Osteocyte (in vitro differentiated cells): ENCODE results near the gene DNM1L. TPM values are rescaled to one million over a fixed set of nuclear protein-coding genes. Genes with fewer than 3 reads are reported as not detected.

Source experiments
- DNase-seq: peaks from one replicate; pipeline ENCODE4 v3.0.0; 2021; ENCODE audit warnings: mixed read lengths; ENCODE audit not compliant: unreplicated experiment; ENCODE audit errors: extremely low spot score
- H3K27ac Mint-ChIP-seq: one replicate; pipeline ENCODE4 v1.8.0; 2021; ENCODE audit warnings: mild to moderate bottlenecking, mixed read lengths; ENCODE audit not compliant: unreplicated experiment
- H3K27me3 Mint-ChIP-seq: one replicate; pipeline ENCODE4 v1.8.0; 2021; ENCODE audit warnings: mixed read lengths; ENCODE audit not compliant: unreplicated experiment
- H3K36me3 Mint-ChIP-seq: one replicate; pipeline ENCODE4 v1.8.0; 2021; ENCODE audit warnings: mixed read lengths; ENCODE audit not compliant: unreplicated experiment
- H3K4me1 Mint-ChIP-seq: one replicate; pipeline ENCODE4 v1.8.0; 2021; ENCODE audit warnings: mixed read lengths; ENCODE audit not compliant: unreplicated experiment
- H3K4me3 Mint-ChIP-seq: one replicate; pipeline ENCODE4 v1.8.0; 2021; ENCODE audit warnings: mild to moderate bottlenecking, moderate library complexity, mixed read lengths; ENCODE audit not compliant: unreplicated experiment
- H3K9me3 Mint-ChIP-seq: one replicate; pipeline ENCODE4 v1.8.0; 2021; ENCODE audit warnings: mixed read lengths; ENCODE audit not compliant: unreplicated experiment
- CTCF ChIP-seq: fragments of 200-600 bp; sonication (generic); IDR thresholded peaks from 2 replicates; pipeline ENCODE4 v1.5.0; 2021; ENCODE audit warnings: antibody characterized with exemption, mild to moderate bottlenecking, moderate library complexity
- total RNA-seq: library from RNA; stranded (reverse); gene quantifications from 2 replicates; pipeline ENCODE4 v1.2.1, GENCODE V29; 2021

DNM1L gene
- total RNA-seq, 1 donor from 2014 or later: 67.0 TPM

- no peaks in the 10 kb centered on the region for H3K27me3 Mint-ChIP-seq
- no peaks in the 10 kb centered on the region for H3K9me3 Mint-ChIP-seq
- H3K4me3 Mint-ChIP-seq: no peak overlapping the region
- peak overlapping the region; percentile 94 for H3K27ac Mint-ChIP-seq
- TF ChIP-seq CTCF: no peak
- peaks cover 6% of the 10 kb centered on the region for H3K36me3 Mint-ChIP-seq
- no peak for DNase-seq
- peaks cover 24% of the 10 kb centered on the region for H3K4me1 Mint-ChIP-seq
These were observed 2.2 kb downstream of the DNM1L start for GRCh38 chr12:32681272-32681671.

- no peak for DNase-seq
- Mint-ChIP-seq H3K4me1 (peaks cover 7% of the 10 kb centered on the region), H3K27ac (no peak overlapping the region), H3K27me3 (no peaks in the 10 kb centered on the region), H3K36me3 (peaks cover 7% of the 10 kb centered on the region), H3K9me3 (peaks cover 4% of the 10 kb centered on the region), H3K4me3 (no peak overlapping the region)
- no peak for TF ChIP-seq CTCF
These were observed 7.2 kb downstream of the DNM1L start for GRCh38 chr12:32686340-32686739.

GRCh38 chr12:32688786-32689185 lies 9.7 kb downstream of the DNM1L start:
- no peak for DNase-seq
- no peaks in the 10 kb centered on the region for H3K27me3 Mint-ChIP-seq
- TF ChIP-seq CTCF: no peak
- peaks cover 7% of the 10 kb centered on the region for H3K36me3 Mint-ChIP-seq
- H3K4me3 Mint-ChIP-seq: no peak overlapping the region
- no peak overlapping the region for H3K27ac Mint-ChIP-seq
- peaks cover 4% of the 10 kb centered on the region for H3K9me3 Mint-ChIP-seq
- H3K4me1 Mint-ChIP-seq: peaks cover 4% of the 10 kb centered on the region

GRCh38 chr12:32690927-32691326 lies 11.8 kb downstream of the DNM1L start:
- DNase-seq: no peak
- Mint-ChIP-seq H3K4me3 (no peak overlapping the region), H3K36me3 (peaks cover 13% of the 10 kb centered on the region), H3K9me3 (peaks cover 15% of the 10 kb centered on the region), H3K27ac (no peak overlapping the region), H3K4me1 (peaks cover 4% of the 10 kb centered on the region), H3K27me3 (no peaks in the 10 kb centered on the region)
- TF ChIP-seq CTCF: no peak

GRCh38 chr12:32692358-32692757 lies 13.3 kb downstream of the DNM1L start:
- Mint-ChIP-seq H3K27ac (no peak overlapping the region), H3K4me1 (peaks cover 6% of the 10 kb centered on the region), H3K27me3 (no peaks in the 10 kb centered on the region), H3K9me3 (peaks cover 16% of the 10 kb centered on the region), H3K4me3 (no peak overlapping the region), H3K36me3 (peaks cover 11% of the 10 kb centered on the region)
- TF ChIP-seq CTCF: no peak
- no peak for DNase-seq
